Amniotic epithelial cell (primary cell): ENCODE data around the gene CFHR4.
"Not testable (repeated sequence)": the region's sequence is repeated elsewhere in the genome, so short reads cannot be mapped to it uniquely, and the experiment has no call there.

Experiments
- DNase-seq: peaks from one replicate; pipeline ENCODE4 v3.0.0-alpha.2; 2010; ENCODE audit warnings: low read depth

The CFHR4 gene

GRCh38 chr1:196887515-196888239 is at the start of gene CFHR4:
CFHR4 (plus strand) TSS chr1:196888052; CDS start chr1:196888151, 99 bp downstream.
- no peak for DNase-seq

- DNase-seq: not testable (repeated sequence)
Observed at GRCh38 chr1:196849613-196850492, 38.0 kb upstream of the CFHR4 start.

GRCh38 chr1:196856053-196856452 is 31.8 kb upstream of the CFHR4 start:
- DNase-seq: no peak

GRCh38 chr1:196857188-196857587 is 30.7 kb upstream of the CFHR4 start:
- DNase-seq: no peak

- DNase-seq: no peak
Observed at GRCh38 chr1:196858811-196859210, 29.0 kb upstream of the CFHR4 start.

GRCh38 chr1:196860323-196860884 is 27.4 kb upstream of the CFHR4 start:
- DNase-seq: no peak

GRCh38 chr1:196861429-196861828 is 26.4 kb upstream of the CFHR4 start:
- no peak for DNase-seq

GRCh38 chr1:196866974-196867373 is 20.9 kb upstream of the CFHR4 start:
- DNase-seq: no peak

- no peak for DNase-seq
Observed at GRCh38 chr1:196873385-196873784, 14.5 kb upstream of the CFHR4 start.

GRCh38 chr1:196875935-196876334 is 11.9 kb upstream of the CFHR4 start:
- DNase-seq: no peak

- peak; percentile 3 for DNase-seq
Observed at GRCh38 chr1:196877964-196878363, 9.9 kb upstream of the CFHR4 start.

GRCh38 chr1:196886560-196886959 is 1.3 kb upstream of the CFHR4 start:
- DNase-seq: not testable (repeated sequence)

GRCh38 chr1:196890668-196891067 is 2.8 kb downstream of the CFHR4 start:
- DNase-seq: no peak

GRCh38 chr1:196891251-196891650 is 3.4 kb downstream of the CFHR4 start:
- DNase-seq: no peak

- DNase-seq: no peak
Observed at GRCh38 chr1:196896355-196896754, 8.5 kb downstream of the CFHR4 start.

GRCh38 chr1:196897158-196897828 is 9.4 kb downstream of the CFHR4 start:
- DNase-seq: peak; percentile 14

- no peak for DNase-seq
Observed at GRCh38 chr1:196902344-196902743, 14.5 kb downstream of the CFHR4 start.

GRCh38 chr1:196910215-196910614 is 22.4 kb downstream of the CFHR4 start:
- DNase-seq: no peak

GRCh38 chr1:196912283-196912682 is 24.4 kb downstream of the CFHR4 start:
- DNase-seq: not testable (repeated sequence)

- DNase-seq: not testable (repeated sequence)
Observed at GRCh38 chr1:196926839-196927238, 39.0 kb downstream of the CFHR4 start.

GRCh38 chr1:196932853-196933252 is 45.0 kb downstream of the CFHR4 start:
- not testable (repeated sequence) for DNase-seq

- no peak for DNase-seq
Observed at GRCh38 chr1:196933531-196934189, 45.8 kb downstream of the CFHR4 start.
